C4-2B (cell line): ENCODE results near the gene DNAJC5.

Experiments used
- CTCF ChIP-seq: fragments of 450-650 bp; conservative IDR thresholded peaks from 2 replicates; pipeline ENCODE4 v1.5.1; 2017; ENCODE audit warnings: mild to moderate bottlenecking
- ZFX ChIP-seq: fragments of 450-650 bp; IDR thresholded peaks from 2 replicates; pipeline ENCODE4 v1.6.1; 2017

GRCh38 chr20:63920226-63920625 is 25.3 kb downstream of the DNAJC5 start:
- no peak for TF ChIP-seq CTCF
- TF ChIP-seq ZFX = no peak
